Stomach smooth muscle (tissue), 2 donors: ENCODE results near the gene PGM1.
A peak's percentile ranks its signal among the peaks of the same experiment; 100 is the strongest.

Experiments
- H3K27ac ChIP-seq: one replicate; pipeline ENCODE4 v1.7.0; 2013; ENCODE audit warnings: mild to moderate bottlenecking, low read length, inconsistent platforms
- H3K27me3 ChIP-seq, 2 donors: one replicate each; pipeline ENCODE4 v1.7.0; 2013; ENCODE audit warnings: low read length in 2 of 2; ENCODE audit not compliant: insufficient read depth in 2 of 2, control insufficient read depth in 1 of 2
- H3K36me3 ChIP-seq, 2 donors: one replicate each; pipeline ENCODE4 v1.7.0; 2013; ENCODE audit warnings: low read length in 2 of 2; ENCODE audit not compliant: control insufficient read depth in 2 of 2, insufficient read depth in 2 of 2
- H3K4me1 ChIP-seq: one replicate; pipeline ENCODE4 v1.7.0; 2013; ENCODE audit warnings: low read length; ENCODE audit not compliant: control insufficient read depth, insufficient read depth
- H3K4me3 ChIP-seq, 2 donors: one replicate each; pipeline ENCODE4 v1.7.0; 2013; ENCODE audit warnings: low read length in 2 of 2
- H3K9ac ChIP-seq, 2 donors: one replicate each; pipeline ENCODE4 v1.7.0; 2013; ENCODE audit warnings: low read length in 2 of 2, mild to moderate bottlenecking in 1 of 2
- H3K9me3 ChIP-seq, 2 donors: one replicate each; pipeline ENCODE4 v1.7.0; 2013; ENCODE audit warnings: low read length in 2 of 2; ENCODE audit not compliant: control insufficient read depth in 2 of 2
- donor health status: healthy.
- donor health status: Pancreatic carcinoma.

PGM1 gene

GRCh38 chr1:63674865-63675419, 81.7 kb downstream of the PGM1 start:
- Histone ChIP-seq H3K27ac (peak overlapping the region; percentile 37), H3K9ac (no peak overlapping the region), H3K4me1 (peaks cover 14% of the 10 kb centered on the region), H3K36me3 (no peaks in the 10 kb centered on the region), H3K27me3 (no peaks in the 10 kb centered on the region), H3K9me3 (no peaks in the 10 kb centered on the region), H3K4me3 (no peak overlapping the region)

GRCh38 chr1:63675420-63675931, 82.3 kb downstream of the PGM1 start:
- peak overlapping the region; percentile 37 for H3K27ac ChIP-seq
- H3K4me1 ChIP-seq: peaks cover 14% of the 10 kb centered on the region
- H3K27me3 ChIP-seq: no peaks in the 10 kb centered on the region
- no peaks in the 10 kb centered on the region for H3K9me3 ChIP-seq
- H3K36me3 ChIP-seq: no peaks in the 10 kb centered on the region
- no peak overlapping the region for H3K4me3 ChIP-seq
- H3K9ac ChIP-seq: no peak overlapping the region

GRCh38 chr1:63677497-63677896, 84.3 kb downstream of the PGM1 start:
- Histone ChIP-seq H3K4me1 (peaks cover 14% of the 10 kb centered on the region), H3K9ac (no peak overlapping the region), H3K9me3 (no peaks in the 10 kb centered on the region), H3K27me3 (no peaks in the 10 kb centered on the region), H3K36me3 (no peaks in the 10 kb centered on the region), H3K4me3 (no peak overlapping the region), H3K27ac (no peak overlapping the region)

GRCh38 chr1:63678200-63678599, 85.0 kb downstream of the PGM1 start:
- Histone ChIP-seq H3K9me3 (no peaks in the 10 kb centered on the region), H3K36me3 (no peaks in the 10 kb centered on the region), H3K4me3 (no peak overlapping the region), H3K27me3 (no peaks in the 10 kb centered on the region), H3K9ac (no peak overlapping the region), H3K27ac (no peak overlapping the region), H3K4me1 (peaks cover 14% of the 10 kb centered on the region)

GRCh38 chr1:63679076-63679475, 85.9 kb downstream of the PGM1 start:
- Histone ChIP-seq H3K9ac (no peak overlapping the region), H3K27me3 (no peaks in the 10 kb centered on the region), H3K27ac (no peak overlapping the region), H3K4me3 (no peak overlapping the region), H3K36me3 (no peaks in the 10 kb centered on the region), H3K4me1 (peaks cover 14% of the 10 kb centered on the region), H3K9me3 (no peaks in the 10 kb centered on the region)

GRCh38 chr1:63679589-63679988, 86.4 kb downstream of the PGM1 start:
- no peak overlapping the region for H3K27ac ChIP-seq
- no peaks in the 10 kb centered on the region for H3K36me3 ChIP-seq
- H3K9me3 ChIP-seq: no peaks in the 10 kb centered on the region
- no peak overlapping the region for H3K4me3 ChIP-seq
- no peak overlapping the region for H3K9ac ChIP-seq
- peaks cover 8% of the 10 kb centered on the region for H3K4me1 ChIP-seq
- no peaks in the 10 kb centered on the region for H3K27me3 ChIP-seq

GRCh38 chr1:63682936-63683335, 89.7 kb downstream of the PGM1 start:
- H3K9me3 ChIP-seq: no peaks in the 10 kb centered on the region
- no peak overlapping the region for H3K9ac ChIP-seq
- no peak overlapping the region for H3K4me3 ChIP-seq
- no peaks in the 10 kb centered on the region for H3K36me3 ChIP-seq
- no peak overlapping the region for H3K27ac ChIP-seq
- no peaks in the 10 kb centered on the region for H3K27me3 ChIP-seq
- H3K4me1 ChIP-seq: no peaks in the 10 kb centered on the region

- Histone ChIP-seq H3K27me3 (no peaks in the 10 kb centered on the region), H3K9ac (no peak overlapping the region), H3K36me3 (no peaks in the 10 kb centered on the region), H3K4me3 (no peak overlapping the region), H3K9me3 (no peaks in the 10 kb centered on the region), H3K27ac (no peak overlapping the region), H3K4me1 (no peaks in the 10 kb centered on the region)
These were observed 90.5 kb downstream of the PGM1 start for GRCh38 chr1:63683759-63684158.

- Histone ChIP-seq H3K4me3 (no peak overlapping the region), H3K36me3 (no peaks in the 10 kb centered on the region), H3K27me3 (no peaks in the 10 kb centered on the region), H3K4me1 (no peaks in the 10 kb centered on the region), H3K9ac (no peak overlapping the region), H3K9me3 (no peaks in the 10 kb centered on the region), H3K27ac (no peak overlapping the region)
These were observed 93.5 kb downstream of the PGM1 start for GRCh38 chr1:63686696-63687095.

- Histone ChIP-seq H3K9me3 (no peaks in the 10 kb centered on the region), H3K27ac (no peak overlapping the region), H3K4me1 (peaks cover 3% of the 10 kb centered on the region), H3K27me3 (no peaks in the 10 kb centered on the region), H3K4me3 (no peak overlapping the region), H3K36me3 (no peaks in the 10 kb centered on the region), H3K9ac (no peak overlapping the region)
These were observed 95.2 kb downstream of the PGM1 start for GRCh38 chr1:63688302-63688890.

- Histone ChIP-seq H3K36me3 (no peaks in the 10 kb centered on the region), H3K27me3 (no peaks in the 10 kb centered on the region), H3K4me1 (peaks cover 13% of the 10 kb centered on the region), H3K9me3 (no peaks in the 10 kb centered on the region), H3K9ac (no peak overlapping the region), H3K4me3 (no peak overlapping the region), H3K27ac (peak overlapping the region; percentile 31)
These were observed 97.9 kb downstream of the PGM1 start for GRCh38 chr1:63690966-63691700.
